Pericardium fibroblast (primary cell): ENCODE results near the gene PRDM2. TPM values are rescaled to one million over a fixed set of nuclear protein-coding genes. Genes with fewer than 3 reads are reported as not detected.

Experiments used
- total RNA-seq: library from RNA; depleted of rRNA; stranded (reverse); fragments of >200 nt; gene quantifications from 2 replicates; pipeline ENCODE4 v1.2.3, GENCODE V29; 2015

The PRDM2 gene
- 8.3 and 10.5 TPM in 2 replicates for total RNA-seq

GRCh38 chr1:13699936-13700520, at the start of gene PRDM2:
TSS of gene PRDM2 (plus strand) at chr1:13700188. CDS start at chr1:13715606, 15,418 bp downstream.

Other genes starting within 250 kb of the PRDM2 start
- 1.1 TPM in 1 of 2 replicates, not detected in the other for gene LRRC38, start 186.2 kb upstream of the PRDM2 start, total RNA-seq
- 32.9 and 44.9 TPM in 2 replicates for gene PDPN, start 116.4 kb upstream of the PRDM2 start, total RNA-seq